Lung microvascular endothelial cell (primary cell): ENCODE data around the gene NEDD9. TPM values are rescaled to one million over a fixed set of nuclear protein-coding genes. Genes with fewer than 3 reads are reported as not detected.
A peak's percentile ranks its signal among the peaks of the same experiment; 100 is the strongest.

Experiments
- DNase-seq, 2 donors: peaks; one replicate each; pipeline versions ENCODE4 v3.0.0 to v3.0.0-alpha.2; 2010; ENCODE audit warnings: low read depth in 2 of 2
- total RNA-seq: library from RNA; depleted of rRNA; stranded (reverse); fragments of >200 nt; gene quantifications from 2 replicates; pipeline ENCODE4 v1.2.1, GENCODE V29; 2014

The NEDD9 gene
- total RNA-seq, 1 donor from 2014 or later = 177 TPM

DNA sequence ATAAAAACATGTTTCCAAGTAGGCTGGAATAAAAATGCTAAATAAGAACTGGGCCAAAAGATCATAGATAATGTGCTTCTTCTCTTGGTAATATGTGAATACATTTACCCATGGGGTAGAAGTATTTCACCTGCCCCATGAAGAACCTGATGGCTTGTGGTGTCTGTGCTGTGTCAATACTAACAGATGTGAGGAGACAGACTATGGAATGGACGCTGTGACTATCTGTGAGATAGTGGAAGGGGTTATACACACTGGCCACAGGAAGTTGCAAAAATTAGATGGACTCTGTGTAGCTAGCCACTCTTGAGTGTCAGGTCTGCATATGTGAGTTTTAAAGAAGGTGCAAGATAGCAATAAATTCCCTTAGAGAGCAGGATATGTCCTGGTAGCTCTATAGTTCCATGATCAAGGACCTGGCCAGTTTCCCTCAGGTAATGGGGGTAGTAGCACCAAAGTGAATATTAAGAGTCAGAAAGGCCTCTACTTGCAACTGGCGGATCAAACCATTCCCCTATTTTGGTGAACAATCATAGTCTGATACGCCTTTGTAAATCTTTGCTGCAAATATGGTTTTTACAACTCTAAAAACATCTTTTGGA, 48.6 kb downstream of the NEDD9 start:
- DNase-seq = peak in 1 of 2 donors; percentile 5

DNA sequence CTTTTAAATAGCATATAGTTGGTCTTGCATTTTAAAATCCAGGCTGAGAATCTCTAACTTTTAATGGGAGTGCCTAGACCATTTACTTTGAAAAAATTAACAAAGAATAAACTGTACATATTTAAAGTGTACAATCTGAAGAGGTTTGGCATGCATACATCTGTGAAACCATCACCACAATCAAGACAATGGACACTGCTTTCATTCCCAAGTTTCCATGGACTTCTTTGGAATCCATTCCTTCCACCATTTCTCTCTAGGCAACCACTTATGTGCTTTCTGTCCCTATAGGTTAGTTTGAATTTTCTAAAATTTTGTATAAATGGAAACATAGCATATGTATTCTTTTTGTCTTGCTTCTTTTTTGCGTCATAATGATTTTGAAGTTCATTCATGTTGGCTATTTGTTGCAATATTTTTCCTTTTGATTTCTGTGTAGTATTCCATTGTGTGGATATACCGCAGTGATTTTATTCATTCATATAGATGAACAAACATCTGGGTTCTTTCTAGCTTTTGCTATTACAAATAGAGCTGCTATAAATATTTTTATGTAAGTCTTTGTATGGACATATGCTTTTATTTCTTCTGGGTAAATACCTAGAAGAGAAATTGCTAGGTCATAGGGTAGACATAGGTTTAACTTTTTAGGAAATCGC, 50.9 kb downstream of the NEDD9 start:
- DNase-seq = peak in 1 of 2 donors; percentile 3

DNA sequence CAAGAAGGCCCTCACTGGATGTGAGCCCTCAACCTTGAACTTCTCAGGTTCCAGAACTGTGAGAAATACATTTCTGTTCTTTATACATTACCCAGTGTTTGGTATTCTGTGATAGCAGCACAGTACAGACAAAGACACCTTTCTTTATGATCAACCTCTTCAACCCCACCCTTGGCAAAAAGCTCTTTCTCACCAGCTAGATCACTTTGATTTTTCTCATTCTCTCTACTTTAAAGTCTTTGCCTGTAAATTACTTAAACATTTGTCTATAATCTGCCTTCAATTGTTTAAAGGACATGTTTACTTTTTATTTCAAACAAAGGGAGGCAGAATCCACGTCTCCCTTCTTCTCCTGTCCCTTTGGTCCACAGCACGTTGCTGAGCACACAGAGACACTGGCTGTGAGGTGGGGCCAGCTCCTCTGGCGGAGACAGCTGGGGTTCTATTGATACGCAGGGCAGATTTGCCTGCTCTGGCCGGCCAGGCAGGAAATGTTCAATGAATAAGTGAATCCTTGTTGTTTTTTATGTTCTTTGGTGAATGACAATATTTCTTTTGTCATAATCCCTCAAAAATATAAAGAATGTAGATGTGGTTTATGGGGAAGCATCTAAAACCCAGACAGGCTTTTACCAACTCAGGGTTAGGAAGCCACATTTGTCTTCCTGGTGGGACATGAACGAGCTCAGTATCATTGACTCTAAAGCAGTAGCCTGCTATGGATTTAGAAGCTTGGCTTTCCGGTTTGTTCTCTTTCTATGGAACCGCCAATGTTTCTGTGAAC, 52.9 kb downstream of the NEDD9 start:
- DNase-seq = peak in 1 of 2 donors; percentile 30

GRCh38 chr6:11179088-11179418, 53.4 kb downstream of the NEDD9 start:
- no peak for DNase-seq

DNA sequence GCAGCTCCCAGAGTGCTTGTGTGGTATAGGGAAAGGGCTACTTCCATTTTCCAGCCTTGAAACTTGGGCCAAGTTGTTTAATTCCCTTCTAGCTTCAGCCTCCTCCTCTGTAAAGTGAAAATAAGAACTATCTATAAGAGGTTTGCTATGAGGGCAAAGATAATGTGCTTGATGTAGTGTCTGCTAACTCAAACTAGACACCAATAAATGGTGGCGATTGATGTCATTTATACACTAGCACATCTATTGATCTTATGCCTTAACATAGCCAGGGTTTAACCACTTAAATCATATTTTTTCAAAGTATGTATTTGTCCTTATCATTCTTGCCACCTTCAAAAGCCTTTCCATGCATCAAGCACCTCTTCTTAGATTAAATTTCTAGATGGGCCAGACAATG, 55.2 kb downstream of the NEDD9 start:
- DNase-seq = no peak

DNA sequence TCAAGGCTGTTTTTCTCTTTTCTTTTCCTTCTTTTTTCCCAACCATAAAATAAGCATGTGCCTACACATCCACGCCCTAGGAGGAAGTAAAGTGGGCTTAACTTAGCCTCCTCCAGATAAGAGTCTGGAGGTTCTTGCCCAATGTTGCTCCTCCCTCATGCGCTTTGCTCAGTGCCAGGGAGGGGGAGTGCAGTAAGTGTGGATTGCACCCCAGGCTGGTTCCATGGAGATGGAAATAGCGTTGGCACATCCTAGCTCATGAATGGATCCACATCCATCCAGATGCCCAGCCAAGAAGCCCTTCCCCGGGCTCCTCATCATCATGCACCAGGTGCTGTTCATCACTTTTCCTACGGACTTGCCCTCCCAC, 58.2 kb downstream of the NEDD9 start:
- DNase-seq = no peak

DNA sequence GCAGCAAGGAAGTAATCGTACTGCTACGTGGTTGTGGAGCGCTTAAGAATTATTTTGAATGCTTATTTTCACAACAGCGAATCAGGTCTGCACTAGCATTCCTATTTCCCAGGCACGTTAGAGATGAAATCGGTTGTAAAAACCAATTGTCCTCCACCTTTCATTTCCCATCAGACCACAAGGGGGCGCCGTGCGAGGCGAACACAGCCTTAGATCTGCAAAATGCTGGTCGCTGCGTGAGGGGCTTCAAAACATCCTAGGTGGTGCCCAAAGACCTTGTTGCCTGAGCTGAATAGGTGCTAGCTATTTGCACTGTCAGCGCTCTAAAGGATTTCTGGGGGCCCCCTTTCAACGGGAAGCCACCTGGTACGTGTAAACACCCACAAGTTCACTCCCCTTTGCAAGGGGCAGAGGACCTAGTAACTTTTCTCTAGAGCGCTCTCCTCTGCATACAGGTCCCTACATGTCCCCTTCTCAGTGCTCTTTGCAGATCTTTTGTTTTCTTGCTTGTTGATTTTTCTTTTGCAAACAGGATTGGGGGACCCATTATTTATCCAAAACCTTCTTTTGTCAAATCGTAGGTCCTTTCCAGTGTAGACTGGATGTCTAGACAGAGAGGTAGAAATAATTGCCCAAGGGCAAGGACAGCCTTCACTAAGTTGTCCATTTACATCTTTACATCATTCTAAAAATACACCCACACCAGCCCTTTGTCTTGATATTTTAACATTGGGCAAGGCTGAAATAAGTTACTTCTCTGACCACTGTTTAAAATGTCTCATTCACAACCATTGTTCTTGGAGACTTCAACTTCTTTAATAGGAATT, 59.8 kb downstream of the NEDD9 start:
- DNase-seq = peak; percentile 62 to 77

DNA sequence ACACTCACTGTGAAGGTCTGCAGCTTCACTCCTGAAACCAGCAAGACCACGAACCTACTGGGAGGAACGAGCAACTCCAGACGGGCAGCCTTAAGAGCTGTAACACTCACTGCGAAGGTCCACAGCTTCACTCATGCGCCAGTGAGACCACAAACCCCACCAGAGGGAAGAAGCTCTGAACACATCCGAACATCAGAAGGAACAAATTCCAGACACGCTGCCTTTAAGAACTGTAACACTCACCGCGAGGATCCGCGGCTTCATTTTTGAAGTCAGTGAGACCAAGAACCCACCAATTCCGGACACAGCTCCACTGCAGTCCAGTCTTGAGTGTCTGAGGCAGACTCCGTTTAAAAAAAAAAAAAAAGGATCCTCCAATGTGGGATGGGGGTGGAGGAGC, 60.5 kb downstream of the NEDD9 start:
- no peak for DNase-seq

DNA sequence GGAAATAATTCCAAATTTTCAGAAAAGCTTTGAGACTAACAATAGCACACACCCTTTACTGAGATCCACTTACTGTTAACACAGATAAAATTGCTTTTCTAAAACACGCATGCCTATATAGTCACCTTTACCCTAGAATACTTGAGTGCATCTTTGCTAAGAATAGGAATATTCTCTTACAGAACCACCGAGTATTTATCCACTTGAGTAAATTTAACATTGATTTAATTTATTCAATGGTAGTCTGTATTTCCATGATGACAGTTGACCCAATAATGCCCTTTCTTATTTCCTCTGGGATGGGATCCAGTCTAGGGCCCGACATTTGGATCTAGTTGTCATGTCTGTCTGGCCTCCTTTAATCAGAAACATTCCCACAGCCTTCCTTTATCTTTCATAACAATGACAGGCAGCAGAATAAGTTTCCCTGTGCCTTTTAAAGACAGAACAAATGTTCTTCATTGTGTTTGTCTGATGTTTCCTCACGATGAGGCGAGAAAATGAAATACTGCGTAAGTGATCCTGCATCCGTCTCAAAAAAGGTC, 64.3 kb downstream of the NEDD9 start:
- DNase-seq = no peak

DNA sequence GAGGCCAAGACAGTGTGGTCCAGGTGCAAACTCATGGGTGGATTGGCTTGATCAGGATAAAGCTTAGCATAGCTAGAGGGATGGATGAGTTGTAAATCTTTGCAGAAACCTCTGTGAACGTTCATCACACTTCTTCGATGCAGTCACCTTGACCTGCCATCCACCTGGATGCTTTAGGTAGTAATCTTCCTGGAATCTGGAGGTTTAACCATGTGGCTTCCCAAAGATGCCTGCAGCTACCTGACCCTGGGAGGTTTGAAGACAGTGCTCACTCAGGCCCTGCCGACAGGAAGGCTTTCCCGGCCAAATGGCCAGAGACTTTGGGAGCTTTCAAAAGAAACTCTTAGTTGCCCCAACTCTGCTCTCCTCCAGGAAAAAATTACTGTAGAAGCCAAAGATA, 65.5 kb downstream of the NEDD9 start:
- no peak for DNase-seq

DNA sequence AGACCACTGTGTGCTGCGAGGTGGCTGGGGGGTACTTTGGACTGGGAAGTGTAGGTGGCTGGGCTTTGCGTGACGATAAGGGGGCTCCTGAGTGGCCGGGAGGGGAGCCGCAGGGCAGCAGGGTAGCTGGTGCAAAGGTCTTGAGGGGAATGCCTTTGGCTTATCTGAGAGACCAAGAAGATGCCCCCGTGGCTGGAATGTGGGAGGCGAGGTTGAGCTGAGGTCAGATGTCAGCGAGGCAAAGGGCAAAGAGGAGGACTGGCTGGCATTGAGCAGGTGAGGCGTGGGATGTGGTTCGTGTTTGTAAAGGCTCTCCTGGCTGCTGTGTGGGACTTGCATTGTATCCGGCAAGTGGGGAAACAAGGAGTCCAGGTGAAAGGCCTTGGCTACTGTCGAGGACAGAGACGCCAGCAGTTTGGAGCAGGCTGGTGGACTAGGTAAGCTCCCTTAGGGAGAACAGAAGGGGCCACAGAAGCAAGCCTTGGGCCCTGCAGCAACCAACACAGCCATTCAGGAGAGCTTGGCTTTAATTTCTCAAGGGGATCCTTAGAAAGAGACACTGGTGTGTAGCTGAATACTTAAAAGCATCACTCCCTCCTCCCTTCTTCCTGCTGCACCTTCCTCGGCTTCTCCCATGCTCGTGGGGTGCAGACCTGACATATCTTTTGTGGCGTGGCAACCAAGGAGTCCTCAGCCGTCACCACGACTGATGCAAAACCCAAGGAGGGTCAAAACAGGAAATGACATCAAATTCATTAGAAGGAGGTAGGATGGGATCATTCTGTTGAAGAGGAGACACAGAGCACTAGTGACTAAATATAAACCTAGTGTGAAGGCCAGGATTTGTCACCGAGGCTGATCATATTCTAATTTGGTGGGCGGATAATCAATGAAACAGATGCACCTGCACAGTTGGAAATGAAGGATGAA, 67.5 kb downstream of the NEDD9 start:
- no peak for DNase-seq

- no peak for DNase-seq
Observed at GRCh38 chr6:11163932-11164331, 68.5 kb downstream of the NEDD9 start.

GRCh38 chr6:11162262-11162661, 70.2 kb downstream of the NEDD9 start:
- no peak for DNase-seq

DNA sequence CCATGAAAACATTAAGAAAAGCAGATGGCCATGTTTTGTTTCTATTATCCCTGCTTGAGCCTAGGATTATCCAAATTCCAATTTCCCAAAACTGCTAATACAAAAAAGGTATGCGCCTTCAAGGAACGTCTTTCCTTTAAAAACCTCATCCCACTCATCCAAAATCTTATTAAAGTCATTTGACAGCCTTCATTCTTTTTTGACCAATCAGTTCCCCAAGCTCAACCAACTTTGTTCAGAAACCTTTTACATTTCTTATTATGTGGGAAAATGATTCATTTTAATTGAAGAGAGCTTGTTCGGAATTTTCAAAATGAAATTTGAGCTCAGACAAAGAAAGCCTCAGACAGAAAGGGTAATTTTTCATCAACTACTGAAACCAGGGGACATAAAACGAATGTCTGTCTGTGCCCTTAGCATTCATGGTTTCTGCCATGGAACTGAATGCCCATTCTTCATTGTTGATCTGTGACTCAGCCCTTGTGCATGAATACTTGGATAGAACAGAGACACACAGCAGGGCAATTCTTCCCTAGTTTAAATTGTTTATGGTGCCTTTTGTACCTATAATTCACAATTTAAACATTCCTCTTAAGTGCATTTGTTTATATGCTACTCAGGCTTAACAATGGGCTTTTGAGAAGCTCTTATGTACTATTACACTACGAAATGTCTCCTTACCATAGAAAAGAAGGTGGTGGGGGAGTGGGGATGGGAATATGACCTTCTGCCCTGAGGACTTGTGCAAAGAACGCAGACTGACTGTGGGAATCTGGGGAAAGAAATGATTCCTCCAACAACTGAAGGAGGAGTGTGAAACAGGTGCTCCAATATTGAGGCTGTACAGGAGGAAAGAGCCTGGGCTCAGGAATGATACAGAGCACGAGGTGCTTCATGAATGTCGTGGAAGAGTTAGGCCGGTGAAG, 71.2 kb downstream of the NEDD9 start:
- DNase-seq = no peak

DNA sequence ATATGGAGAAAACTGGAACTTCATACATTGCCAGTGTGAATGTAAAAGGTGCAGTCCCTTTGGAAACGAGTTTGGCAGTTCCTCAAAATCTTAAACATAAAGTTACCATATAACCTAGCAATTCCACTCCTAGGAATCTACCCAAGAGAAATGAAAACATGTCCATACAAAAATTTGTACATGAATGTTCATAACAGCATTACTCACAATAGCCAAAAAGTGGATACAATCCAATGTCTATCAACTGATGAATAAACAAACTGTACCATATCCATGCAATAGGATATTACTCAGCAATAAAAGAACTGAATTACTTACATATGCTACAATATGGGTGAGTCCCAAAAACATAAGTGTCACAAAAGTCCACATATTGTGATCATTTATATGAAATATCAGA, 72.3 kb downstream of the NEDD9 start:
- no peak for DNase-seq

GRCh38 chr6:11155589-11155988, 76.9 kb downstream of the NEDD9 start:
- DNase-seq = no peak

GRCh38 chr6:11153447-11153846, 79.0 kb downstream of the NEDD9 start:
- DNase-seq = no peak

- DNase-seq = no peak
Observed at GRCh38 chr6:11152581-11152980, 79.9 kb downstream of the NEDD9 start.

GRCh38 chr6:11151488-11151887, 81.0 kb downstream of the NEDD9 start:
- no peak for DNase-seq

GRCh38 chr6:11149551-11149950, 82.9 kb downstream of the NEDD9 start:
- DNase-seq = no peak
